OCI-LY7 (cell line): ENCODE results near the gene MESD.

Experiments
- EZH2phosphoT487 ChIP-seq: fragments of 200-600 bp; sonication (generic); IDR thresholded peaks from 2 replicates; pipeline ENCODE4 v1.6.1; 2018; ENCODE audit warnings: low read depth, borderline replicate concordance, mild to moderate bottlenecking, mixed run types, antibody characterized with exemption, low read length, moderate library complexity, mixed read lengths
- TF ChIP-seq, protein P1 (sequence below): fragments of 200-600 bp; sonication (generic); conservative IDR thresholded peaks from 2 replicates; pipeline ENCODE4 v1.5.1; 2014; ENCODE audit warnings: mild to moderate bottlenecking, antibody characterized with exemption, low read length, moderate library complexity, mixed read lengths

DNA sequence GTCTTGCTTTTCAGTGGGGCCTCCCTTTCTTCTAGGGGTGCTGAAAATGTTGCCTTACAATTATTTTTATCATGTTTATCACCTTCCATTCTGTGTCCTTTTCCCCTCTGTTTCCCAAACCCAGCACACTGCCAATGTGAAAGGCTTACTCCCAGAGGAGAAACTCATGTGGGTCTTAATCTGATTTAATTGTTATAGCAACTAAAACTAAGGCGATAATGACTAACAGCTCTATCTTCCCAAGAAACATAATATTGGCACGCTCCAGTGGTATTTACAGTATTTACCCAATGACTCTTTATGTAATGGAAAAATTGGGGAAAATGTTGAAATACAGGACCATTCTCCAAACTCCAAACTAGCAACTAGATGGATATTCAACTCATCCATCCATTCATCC, 58.4 kb downstream of the MESD start:
- TF ChIP-seq, protein P1, sequence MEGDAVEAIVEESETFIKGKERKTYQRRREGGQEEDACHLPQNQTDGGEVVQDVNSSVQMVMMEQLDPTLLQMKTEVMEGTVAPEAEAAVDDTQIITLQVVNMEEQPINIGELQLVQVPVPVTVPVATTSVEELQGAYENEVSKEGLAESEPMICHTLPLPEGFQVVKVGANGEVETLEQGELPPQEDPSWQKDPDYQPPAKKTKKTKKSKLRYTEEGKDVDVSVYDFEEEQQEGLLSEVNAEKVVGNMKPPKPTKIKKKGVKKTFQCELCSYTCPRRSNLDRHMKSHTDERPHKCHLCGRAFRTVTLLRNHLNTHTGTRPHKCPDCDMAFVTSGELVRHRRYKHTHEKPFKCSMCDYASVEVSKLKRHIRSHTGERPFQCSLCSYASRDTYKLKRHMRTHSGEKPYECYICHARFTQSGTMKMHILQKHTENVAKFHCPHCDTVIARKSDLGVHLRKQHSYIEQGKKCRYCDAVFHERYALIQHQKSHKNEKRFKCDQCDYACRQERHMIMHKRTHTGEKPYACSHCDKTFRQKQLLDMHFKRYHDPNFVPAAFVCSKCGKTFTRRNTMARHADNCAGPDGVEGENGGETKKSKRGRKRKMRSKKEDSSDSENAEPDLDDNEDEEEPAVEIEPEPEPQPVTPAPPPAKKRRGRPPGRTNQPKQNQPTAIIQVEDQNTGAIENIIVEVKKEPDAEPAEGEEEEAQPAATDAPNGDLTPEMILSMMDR, result no peak
- TF ChIP-seq EZH2phosphoT487, result no peak
